Measurements from ENCODE around the gene RSPH10B.
"Not testable (repeated sequence)": the region's sequence is repeated elsewhere in the genome, so short reads cannot be mapped to it uniquely, and the experiment has no call there.

RSPH10B gene

GRCh38 chr7:5970347-5970911 is at the start of gene RSPH10B:
Gene RSPH10B (minus strand): TSS chr7:5970689. CDS start chr7:5967116, 3,573 bp downstream.
- H3K4me1 Mint-ChIP-seq (ENCODE audit: low read depth); H3K27ac Mint-ChIP-seq; intact Hi-C loops (cut with micrococcal nuclease); H3K9me3 Mint-ChIP-seq; H3K27me3 Mint-ChIP-seq; H3K36me3 Mint-ChIP-seq (ENCODE audit: low read depth); H3K4me3 Mint-ChIP-seq: not testable (repeated sequence)

GRCh38 chr7:6016653-6016966 is 46.1 kb upstream of the RSPH10B start:
- no peak overlapping the region for H3K27ac Mint-ChIP-seq
- peaks cover 96% of the 10 kb centered on the region for H3K36me3 Mint-ChIP-seq (ENCODE audit: low read depth)
- intact Hi-C loops (cut with micrococcal nuclease) = no loop called here

GRCh38 chr7:6015917-6016652 is 45.6 kb upstream of the RSPH10B start:
- Mint-ChIP-seq H3K4me3 (no peak overlapping the region), H3K36me3 (ENCODE audit: low read depth) (peaks cover 96% of the 10 kb centered on the region), H3K27ac (no peak overlapping the region), H3K9me3 (no peaks in the 10 kb centered on the region), H3K4me1 (ENCODE audit: low read depth) (peaks cover 17% of the 10 kb centered on the region), H3K27me3 (no peaks in the 10 kb centered on the region)
- intact Hi-C loops (cut with micrococcal nuclease) = no loop called here

More at GRCh38 chr7:6016653-6016966, 46.1 kb upstream of the RSPH10B start:
- H3K4me3 Mint-ChIP-seq = no peak overlapping the region
- H3K9me3 Mint-ChIP-seq = no peaks in the 10 kb centered on the region
- peaks cover 17% of the 10 kb centered on the region for H3K4me1 Mint-ChIP-seq (ENCODE audit: low read depth)
- H3K27me3 Mint-ChIP-seq = no peaks in the 10 kb centered on the region

GRCh38 chr7:6012355-6013104 is 42.0 kb upstream of the RSPH10B start:
- Mint-ChIP-seq H3K27me3 (no peaks in the 10 kb centered on the region), H3K27ac (peak overlapping the region; percentile 9), H3K9me3 (no peaks in the 10 kb centered on the region), H3K4me3 (no peak overlapping the region), H3K36me3 (ENCODE audit: low read depth) (peaks cover 69% of the 10 kb centered on the region), H3K4me1 (ENCODE audit: low read depth) (peaks cover 33% of the 10 kb centered on the region)
- intact Hi-C loops (cut with micrococcal nuclease) = no loop called here

- no peaks in the 10 kb centered on the region for H3K9me3 Mint-ChIP-seq
- peak overlapping the region; percentile 93 for H3K27ac Mint-ChIP-seq
- peaks cover 59% of the 10 kb centered on the region for H3K36me3 Mint-ChIP-seq (ENCODE audit: low read depth)
- H3K4me3 Mint-ChIP-seq = no peak overlapping the region
- peaks cover 37% of the 10 kb centered on the region for H3K4me1 Mint-ChIP-seq (ENCODE audit: low read depth)
- intact Hi-C loops (cut with micrococcal nuclease) = no loop called here
- no peaks in the 10 kb centered on the region for H3K27me3 Mint-ChIP-seq
Measured at GRCh38 chr7:6011541-6011940, 41.1 kb upstream of the RSPH10B start.

GRCh38 chr7:6010370-6010769 is 39.9 kb upstream of the RSPH10B start:
- H3K27me3 Mint-ChIP-seq; H3K9me3 Mint-ChIP-seq; intact Hi-C loops (cut with micrococcal nuclease): not testable (repeated sequence)
- Mint-ChIP-seq H3K27ac (peak overlapping the region; percentile 93), H3K4me3 (peak overlapping the region; percentile 69), H3K4me1 (ENCODE audit: low read depth) (peaks cover 37% of the 10 kb centered on the region), H3K36me3 (ENCODE audit: low read depth) (peaks cover 48% of the 10 kb centered on the region)

- intact Hi-C loops (cut with micrococcal nuclease) = loop anchor here (1.0 kb wide), 1 partner anchor 17 kb away; no protein-coding TSS in a partner anchor
- H3K4me1 Mint-ChIP-seq (ENCODE audit: low read depth) = peaks cover 37% of the 10 kb centered on the region
- peak within 1 kb of the TSS; percentile 84 for H3K4me3 Mint-ChIP-seq
- H3K27ac Mint-ChIP-seq = peak within 1 kb of the TSS; percentile 93
- H3K27me3 Mint-ChIP-seq = no peaks in the 10 kb centered on the region
- peaks cover 36% of the 10 kb centered on the region for H3K36me3 Mint-ChIP-seq (ENCODE audit: low read depth)
- H3K9me3 Mint-ChIP-seq = no peaks in the 10 kb centered on the region
Measured at GRCh38 chr7:6008668-6009611, 38.5 kb upstream of the RSPH10B start, which contains the start of the genes AIMP2 and PMS2. Gene AIMP2 (plus strand): TSS chr7:6009272. CDS start chr7:6009364, 92 bp downstream. Gene PMS2 (minus strand): TSS chr7:6009049. CDS start chr7:6009019, 30 bp downstream.

- H3K9me3 Mint-ChIP-seq; H3K27me3 Mint-ChIP-seq; intact Hi-C loops (cut with micrococcal nuclease): not testable (repeated sequence)
- Mint-ChIP-seq H3K4me3 (peak overlapping the region; percentile 84), H3K4me1 (ENCODE audit: low read depth) (peaks cover 36% of the 10 kb centered on the region), H3K36me3 (ENCODE audit: low read depth) (peaks cover 36% of the 10 kb centered on the region), H3K27ac (peak overlapping the region; percentile 93)
Measured at GRCh38 chr7:6007835-6008590, 37.5 kb upstream of the RSPH10B start.

- H3K4me1 Mint-ChIP-seq (ENCODE audit: low read depth) = peaks cover 30% of the 10 kb centered on the region
- H3K4me3 Mint-ChIP-seq = no peak overlapping the region
- no peaks in the 10 kb centered on the region for H3K9me3 Mint-ChIP-seq
- H3K36me3 Mint-ChIP-seq (ENCODE audit: low read depth) = peaks cover 34% of the 10 kb centered on the region
- H3K27ac Mint-ChIP-seq = no peak overlapping the region
- intact Hi-C loops (cut with micrococcal nuclease) = no loop called here
- no peaks in the 10 kb centered on the region for H3K27me3 Mint-ChIP-seq
Measured at GRCh38 chr7:6007386-6007785, 36.9 kb upstream of the RSPH10B start.

- no peaks in the 10 kb centered on the region for H3K4me1 Mint-ChIP-seq (ENCODE audit: low read depth)
- no peaks in the 10 kb centered on the region for H3K27me3 Mint-ChIP-seq
- H3K9me3 Mint-ChIP-seq = no peaks in the 10 kb centered on the region
- H3K4me3 Mint-ChIP-seq = no peak overlapping the region
- H3K27ac Mint-ChIP-seq = no peak overlapping the region
- intact Hi-C loops (cut with micrococcal nuclease) = loop anchor here (1.0 to 10.0 kb wide), 2 partner anchors 109 to 327 kb away; no protein-coding TSS in a partner anchor
- H3K36me3 Mint-ChIP-seq (ENCODE audit: low read depth) = peaks cover 68% of the 10 kb centered on the region
Measured at GRCh38 chr7:5997210-5997808, 26.8 kb upstream of the RSPH10B start.

- H3K4me3 Mint-ChIP-seq; H3K27ac Mint-ChIP-seq; intact Hi-C loops (cut with micrococcal nuclease); H3K9me3 Mint-ChIP-seq; H3K4me1 Mint-ChIP-seq (ENCODE audit: low read depth); H3K27me3 Mint-ChIP-seq: not testable (repeated sequence)
- H3K36me3 Mint-ChIP-seq (ENCODE audit: low read depth) = peaks cover 60% of the 10 kb centered on the region
Measured at GRCh38 chr7:5987061-5987460, 16.6 kb upstream of the RSPH10B start.

GRCh38 chr7:5979680-5980314 is 9.3 kb upstream of the RSPH10B start:
- H3K27me3 Mint-ChIP-seq; H3K4me3 Mint-ChIP-seq; H3K9me3 Mint-ChIP-seq; intact Hi-C loops (cut with micrococcal nuclease); H3K4me1 Mint-ChIP-seq (ENCODE audit: low read depth); H3K27ac Mint-ChIP-seq: not testable (repeated sequence)
- H3K36me3 Mint-ChIP-seq (ENCODE audit: low read depth) = peaks cover 22% of the 10 kb centered on the region
